ENCODE results near the gene SLC35E1.
A peak's percentile ranks its signal among the peaks of the same experiment; 100 is the strongest.

SLC35E1 gene

DNA sequence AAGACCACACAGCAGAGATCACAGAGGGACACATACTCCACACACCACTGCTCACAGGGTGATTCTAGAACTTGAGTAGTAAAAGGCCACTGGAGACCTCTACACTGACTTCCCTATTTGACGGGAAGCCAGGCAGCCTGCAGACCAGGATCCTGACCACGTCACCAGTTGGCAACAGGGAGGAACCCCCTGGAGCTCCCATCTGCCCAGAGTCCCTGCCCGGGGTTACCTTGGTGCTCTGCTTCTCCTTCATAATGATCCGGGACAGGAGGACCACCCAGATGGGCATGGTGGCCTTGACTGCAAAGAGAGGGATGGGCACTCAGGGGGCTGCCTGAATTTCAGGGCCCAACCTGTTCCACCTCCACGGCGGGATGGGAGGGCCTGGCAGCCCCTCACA lies 932 bp downstream of the SLC35E1 start:
- Histone ChIP-seq H3K9me3 (ENCODE audit: low read length) (no peaks in the 10 kb centered on the region), H3K9me2 (ENCODE audit: low read depth, low read length) (no peaks in the 10 kb centered on the region), H3K79me2 (ENCODE audit: insufficient read depth, low read length) (peaks cover 7% of the 10 kb centered on the region), H3F3A (ENCODE audit: insufficient read depth, low read length) (no peaks in the 10 kb centered on the region; the same call in 1 of the 2 replicates), H3K4me1 (ENCODE audit: insufficient read depth, low read length, severe bottlenecking) (peaks cover 37% of the 10 kb centered on the region), H3K36me3 (ENCODE audit: insufficient read depth, low read length) (peaks cover 62% of the 10 kb centered on the region), H3K9ac (ENCODE audit: low read length) (peak overlapping the region; percentile 83), H4K20me1 (ENCODE audit: insufficient read depth, low read length) (no peaks in the 10 kb centered on the region), H3K4me3 (ENCODE audit: low read depth, low read length, poor library complexity, severe bottlenecking) (peak overlapping the region; percentile 88), H2AFZ (ENCODE audit: low read length) (no peak overlapping the region), H3K27ac (ENCODE audit: low read depth, low read length, poor library complexity, severe bottlenecking) (peak overlapping the region; percentile 20), H3K27me3 (ENCODE audit: insufficient read depth, low read length) (no peaks in the 10 kb centered on the region), H3K4me2 (ENCODE audit: low read length) (peak overlapping the region; percentile 95)
- TF ChIP-seq CTCF (IDR thresholded peaks at IDR 0.05; ENCODE audit: low read length) (no peak), EZH2 (IDR thresholded peaks at IDR 0.05; ENCODE audit: borderline replicate concordance, low read length) (no peak)

DNA sequence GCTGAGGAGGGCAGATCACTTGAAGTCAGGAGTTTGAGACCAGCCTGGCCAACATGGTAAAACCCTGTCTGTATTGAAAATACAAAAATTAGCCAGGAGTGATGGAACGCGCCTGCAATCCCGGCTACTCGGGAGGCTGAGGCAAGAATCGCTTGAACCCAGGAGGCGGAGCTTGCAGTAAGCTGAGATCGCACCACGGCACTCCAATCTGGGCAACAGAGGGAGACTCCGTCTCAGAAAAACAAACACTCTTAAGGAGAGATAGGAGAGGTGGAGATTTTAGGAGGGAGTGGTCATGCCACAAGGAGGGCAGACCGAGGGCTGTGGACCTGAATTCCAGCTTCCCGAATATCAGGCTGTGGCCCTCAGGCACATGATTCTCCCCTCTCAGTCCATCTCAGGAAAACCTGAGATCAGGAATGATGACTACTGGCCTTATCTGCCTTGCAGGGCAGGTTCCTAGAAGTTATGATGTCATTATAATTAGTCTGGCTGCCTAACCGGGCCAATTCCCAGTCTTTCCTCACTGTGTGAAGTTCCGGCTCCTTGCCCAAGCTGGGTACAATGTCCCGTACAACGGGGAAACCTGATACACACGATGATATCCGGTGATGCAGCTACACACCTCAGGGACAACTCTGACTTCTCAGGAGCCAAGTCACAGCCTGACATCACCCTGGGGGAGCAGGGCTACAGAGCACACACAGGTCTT lies 2.5 kb downstream of the SLC35E1 start:
- Histone ChIP-seq H3K9me3 (ENCODE audit: low read length) (no peaks in the 10 kb centered on the region), H3K9me2 (ENCODE audit: low read depth, low read length) (no peaks in the 10 kb centered on the region), H3K4me1 (ENCODE audit: insufficient read depth, low read length, severe bottlenecking) (peaks cover 37% of the 10 kb centered on the region), H3K4me2 (ENCODE audit: low read length) (no peak overlapping the region), H3K4me3 (ENCODE audit: low read depth, low read length, poor library complexity, severe bottlenecking) (no peak overlapping the region), H3K27me3 (ENCODE audit: insufficient read depth, low read length) (no peaks in the 10 kb centered on the region), H3K27ac (ENCODE audit: low read depth, low read length, poor library complexity, severe bottlenecking) (no peak overlapping the region), H2AFZ (ENCODE audit: low read length) (no peak overlapping the region), H3K36me3 (ENCODE audit: insufficient read depth, low read length) (peaks cover 58% of the 10 kb centered on the region), H3F3A (ENCODE audit: insufficient read depth, low read length) (no peaks in the 10 kb centered on the region; the same call in 1 of the 2 replicates), H4K20me1 (ENCODE audit: insufficient read depth, low read length) (no peaks in the 10 kb centered on the region), H3K9ac (ENCODE audit: low read length) (no peak overlapping the region), H3K79me2 (ENCODE audit: insufficient read depth, low read length) (peaks cover 7% of the 10 kb centered on the region)
- TF ChIP-seq EZH2 (IDR thresholded peaks at IDR 0.05; ENCODE audit: borderline replicate concordance, low read length): no peak
- TF ChIP-seq CTCF (IDR thresholded peaks at IDR 0.05; ENCODE audit: low read length): no peak

- H2AFZ ChIP-seq (ENCODE audit: low read length): no peak overlapping the region
- H3K9me3 ChIP-seq (ENCODE audit: low read length): no peaks in the 10 kb centered on the region
- no peak overlapping the region for H3K4me2 ChIP-seq (ENCODE audit: low read length)
- H3F3A ChIP-seq (ENCODE audit: insufficient read depth, low read length): no peaks in the 10 kb centered on the region
- no peak overlapping the region for H3K4me3 ChIP-seq (ENCODE audit: low read depth, low read length, poor library complexity, severe bottlenecking)
- H3K27me3 ChIP-seq (ENCODE audit: insufficient read depth, low read length): no peaks in the 10 kb centered on the region
- H3K36me3 ChIP-seq (ENCODE audit: insufficient read depth, low read length): peaks cover 77% of the 10 kb centered on the region
- peaks cover 19% of the 10 kb centered on the region for H3K4me1 ChIP-seq (ENCODE audit: insufficient read depth, low read length, severe bottlenecking)
- no peak overlapping the region for H3K9ac ChIP-seq (ENCODE audit: low read length)
- TF ChIP-seq CTCF (IDR thresholded peaks at IDR 0.05; ENCODE audit: low read length) (no peak), EZH2 (IDR thresholded peaks at IDR 0.05; ENCODE audit: borderline replicate concordance, low read length) (no peak)
- H4K20me1 ChIP-seq (ENCODE audit: insufficient read depth, low read length): no peaks in the 10 kb centered on the region
- H3K27ac ChIP-seq (ENCODE audit: low read depth, low read length, poor library complexity, severe bottlenecking): no peak overlapping the region
- H3K79me2 ChIP-seq (ENCODE audit: insufficient read depth, low read length): peaks cover 5% of the 10 kb centered on the region
- H3K9me2 ChIP-seq (ENCODE audit: low read depth, low read length): no peaks in the 10 kb centered on the region
These were observed 5.5 kb downstream of the SLC35E1 start for GRCh38 chr19:16566702-16567101.

All from OCI-LY1 (cell line).